DND-41 (cell line): Measurements from ENCODE around the gene LIMK2.

ENCODE experiments used
- ATAC-seq: fragments of 200-7000 bp; cut with Tn5 transposase; 3 replicates; pipeline ENCODE4 v1.9.1; 2021; ENCODE audit warnings: low read depth; ENCODE audit not compliant: insufficient read depth
- DNase-seq: peaks from one replicate; pipeline ENCODE4 v3.0.0-alpha.2; 2020
- H2AFZ ChIP-seq: 2 replicates; pipeline ENCODE4 v1.6.0; 2012; ENCODE audit warnings: low read depth, low read length
- H3K27ac ChIP-seq: 2 replicates; pipeline ENCODE4 v1.5.1; 2012; ENCODE audit warnings: low read length, inconsistent platforms
- H3K27me3 ChIP-seq: fragments of 200-600 bp; sonication (generic); 2 replicates; pipeline ENCODE4 v1.6.0; 2012; ENCODE audit warnings: low read length, mild to moderate bottlenecking, inconsistent platforms; ENCODE audit not compliant: insufficient read depth, poor library complexity
- H3K36me3 ChIP-seq: 2 replicates; pipeline ENCODE4 v1.5.1; 2012; ENCODE audit warnings: low read length, inconsistent platforms; ENCODE audit not compliant: insufficient read depth
- H3K4me1 ChIP-seq: 2 replicates; pipeline ENCODE4 v1.5.1; 2012; ENCODE audit warnings: mild to moderate bottlenecking, low read length; ENCODE audit not compliant: insufficient read depth
- H3K4me2 ChIP-seq: 2 replicates; pipeline ENCODE4 v1.6.0; 2012; ENCODE audit warnings: mild to moderate bottlenecking, moderate library complexity, low read length, inconsistent platforms; ENCODE audit not compliant: insufficient read depth
- H3K4me3 ChIP-seq, 2 experiments: fragments of 200-600 bp in 1 of 2; shearing (Covaris generic) in 1 of 2; 2 replicates each; pipeline ENCODE4 v1.5.1; 2012 to 2016; ENCODE audit warnings: inconsistent platforms in 2 of 2, low read length in 2 of 2, mild to moderate bottlenecking in 2 of 2, low read depth in 1 of 2, moderate library complexity in 1 of 2
- H3K79me2 ChIP-seq: 2 replicates; pipeline ENCODE4 v1.6.0; 2012; ENCODE audit warnings: low read length, inconsistent platforms; ENCODE audit not compliant: insufficient read depth
- H3K9ac ChIP-seq: 2 replicates; pipeline ENCODE4 v1.6.0; 2012; ENCODE audit warnings: low read depth, mild to moderate bottlenecking, inconsistent platforms, low read length, moderate library complexity
- H3K9me3 ChIP-seq: 2 replicates; pipeline ENCODE4 v1.5.1; 2012; ENCODE audit warnings: low read length, moderate library complexity, mild to moderate bottlenecking, inconsistent platforms; ENCODE audit not compliant: insufficient read depth, severe bottlenecking
- H4K20me1 ChIP-seq: 2 replicates; pipeline ENCODE4 v1.6.0; 2012; ENCODE audit warnings: low read length; ENCODE audit not compliant: insufficient read depth
- CTCF ChIP-seq: IDR thresholded peaks from 2 replicates; pipeline ENCODE4 v1.5.1; 2012; ENCODE audit warnings: borderline replicate concordance, low read length, moderate library complexity, mild to moderate bottlenecking; ENCODE audit not compliant: poor library complexity, severe bottlenecking; ENCODE audit errors: extremely low read depth
- EZH2 ChIP-seq: IDR thresholded peaks from 3 replicates; pipeline ENCODE4 v1.6.1; 2012; ENCODE audit warnings: borderline replicate concordance, low read depth, mild to moderate bottlenecking, moderate library complexity, low read length, inconsistent platforms; ENCODE audit not compliant: severe bottlenecking

Gene LIMK2

GRCh38 chr22:31323578-31324550 lies 111.8 kb downstream of the LIMK2 start:
- H3K4me2 ChIP-seq = no peak overlapping the region
- peaks cover 54% of the 10 kb centered on the region for H3K36me3 ChIP-seq

GRCh38 chr22:31326877-31327276 lies 114.8 kb downstream of the LIMK2 start:
- H3K27me3 ChIP-seq = no peaks in the 10 kb centered on the region
- peaks cover 47% of the 10 kb centered on the region for H4K20me1 ChIP-seq
- H3K4me2 ChIP-seq = no peak overlapping the region
- ATAC-seq (no peak), DNase-seq (no peak)
- no peak overlapping the region for H3K27ac ChIP-seq
- TF ChIP-seq CTCF (no peak), EZH2 (no peak)
- no peak overlapping the region for H2AFZ ChIP-seq
- no peak overlapping the region for H3K4me3 ChIP-seq
- peaks cover 23% of the 10 kb centered on the region for H3K79me2 ChIP-seq
- H3K4me1 ChIP-seq = no peaks in the 10 kb centered on the region
- peaks cover 81% of the 10 kb centered on the region for H3K36me3 ChIP-seq
- H3K9ac ChIP-seq = no peak overlapping the region
- H3K9me3 ChIP-seq = no peaks in the 10 kb centered on the region

More at GRCh38 chr22:31323578-31324550, 111.8 kb downstream of the LIMK2 start:
- H3K9me3 ChIP-seq = no peaks in the 10 kb centered on the region
- H3K79me2 ChIP-seq = no peaks in the 10 kb centered on the region
- no peak overlapping the region for H2AFZ ChIP-seq
- no peaks in the 10 kb centered on the region for H3K4me1 ChIP-seq
- no peak for TF ChIP-seq EZH2
- H3K4me3 ChIP-seq = no peak overlapping the region
- DNase-seq = no peak
- no peaks in the 10 kb centered on the region for H3K27me3 ChIP-seq
- H3K27ac ChIP-seq = no peak overlapping the region
- no peak overlapping the region for H3K9ac ChIP-seq
- peaks cover 22% of the 10 kb centered on the region for H4K20me1 ChIP-seq
- no peak for ATAC-seq

- TF ChIP-seq CTCF = no peak
- no peak for TF ChIP-seq EZH2
- Histone ChIP-seq H3K27ac (no peak overlapping the region), H3K36me3 (peaks cover 91% of the 10 kb centered on the region), H3K4me3 (no peak overlapping the region), H3K27me3 (no peaks in the 10 kb centered on the region), H4K20me1 (peaks cover 58% of the 10 kb centered on the region), H3K79me2 (peaks cover 34% of the 10 kb centered on the region), H3K9ac (no peak overlapping the region), H3K4me1 (no peaks in the 10 kb centered on the region), H3K4me2 (no peak overlapping the region), H2AFZ (no peak overlapping the region), H3K9me3 (no peaks in the 10 kb centered on the region)
- no peak for DNase-seq
- no peak for ATAC-seq
Observed at GRCh38 chr22:31327806-31328543, 115.9 kb downstream of the LIMK2 start.

- Histone ChIP-seq H2AFZ (no peak overlapping the region), H3K4me2 (no peak overlapping the region), H4K20me1 (peaks cover 63% of the 10 kb centered on the region), H3K79me2 (peaks cover 37% of the 10 kb centered on the region), H3K4me1 (no peaks in the 10 kb centered on the region), H3K27ac (no peak overlapping the region), H3K4me3 (no peak overlapping the region), H3K9ac (no peak overlapping the region), H3K27me3 (no peaks in the 10 kb centered on the region), H3K36me3 (peaks cover 93% of the 10 kb centered on the region), H3K9me3 (no peaks in the 10 kb centered on the region)
- TF ChIP-seq CTCF = no peak
- no peak for TF ChIP-seq EZH2
- ATAC-seq = no peak
- DNase-seq = no peak
Observed at GRCh38 chr22:31328544-31328960, 116.5 kb downstream of the LIMK2 start.
